Activated naive CD8-positive, alpha-beta T cell treated with anti-CD3 and anti-CD28 coated beads, Interleukin-2, amount 50 U/mL, for 16 hours (primary cell): ENCODE results near the gene AK9.

ENCODE experiments used
- DNase-seq: peaks from one replicate; pipeline ENCODE4 v3.0.0-alpha.2; 2020; ENCODE audit warnings: low read depth, low spot score

Gene AK9

DNA sequence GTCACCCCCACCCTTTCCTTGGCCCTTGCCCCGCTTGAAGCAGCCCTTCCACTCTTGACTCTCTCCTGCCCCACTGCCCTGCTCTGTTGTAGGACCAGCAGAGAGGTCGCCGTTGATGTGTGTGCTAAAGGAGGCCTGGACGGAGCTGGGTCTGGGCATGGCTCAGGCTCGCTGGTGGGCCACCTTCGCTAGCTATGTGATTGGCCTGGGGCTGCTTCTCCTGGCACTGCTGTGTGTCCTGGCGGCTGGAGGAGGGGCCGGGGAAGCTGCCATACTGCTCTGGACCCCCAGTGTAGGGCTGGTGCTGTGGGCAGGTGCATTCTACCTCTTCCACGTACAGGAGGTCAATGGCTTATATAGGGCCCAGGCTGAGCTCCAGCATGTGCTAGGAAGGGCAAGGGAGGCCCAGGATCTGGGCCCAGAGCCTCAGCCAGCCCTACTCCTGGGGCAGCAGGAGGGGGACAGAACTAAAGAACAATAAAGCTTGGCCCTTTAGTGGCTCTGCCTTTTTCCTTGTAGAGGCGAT, 247.5 kb downstream of the AK9 start:
- DNase-seq: no peak
